NCI-H146 (cell line): Measurements from ENCODE around the gene NFIX.
A peak's percentile ranks its signal among the peaks of the same experiment; 100 is the strongest.

Source experiments
- DNase-seq: peaks from one replicate; lab custom pipeline; 2025; lab: John Stamatoyannopoulos, UW

NFIX gene

GRCh38 chr19:12990853-12991252 is 4.4 kb upstream of the NFIX start:
- no peak for DNase-seq

- DNase-seq: no peak
These were observed 4.0 kb upstream of the NFIX start for GRCh38 chr19:12991296-12991695.

GRCh38 chr19:12992729-12993128 is 2.5 kb upstream of the NFIX start:
- DNase-seq: no peak

GRCh38 chr19:12993562-12993961 is 1.7 kb upstream of the NFIX start:
- DNase-seq: no peak

- no peak for DNase-seq
These were observed 526 bp downstream of the NFIX start for GRCh38 chr19:12995596-12996405.

GRCh38 chr19:12996406-12997094 is 1.3 kb downstream of the NFIX start:
- DNase-seq: no peak

- DNase-seq: no peak
These were observed 2.1 kb downstream of the NFIX start for GRCh38 chr19:12997179-12997966.

GRCh38 chr19:12997967-12998940 is 3.0 kb downstream of the NFIX start:
- no peak for DNase-seq

GRCh38 chr19:13001166-13001501 is 5.9 kb downstream of the NFIX start:
- no peak for DNase-seq

GRCh38 chr19:13001502-13002165 is 6.4 kb downstream of the NFIX start:
- no peak for DNase-seq

GRCh38 chr19:13002166-13002898 is 7.1 kb downstream of the NFIX start:
- no peak for DNase-seq

- no peak for DNase-seq
These were observed 7.8 kb downstream of the NFIX start for GRCh38 chr19:13003081-13003480.

GRCh38 chr19:13004273-13004672 is 9.0 kb downstream of the NFIX start:
- peak; percentile 17 for DNase-seq

- DNase-seq: no peak
These were observed 10.0 kb downstream of the NFIX start for GRCh38 chr19:13005253-13005652.

GRCh38 chr19:13005861-13006370 is 10.6 kb downstream of the NFIX start:
- no peak for DNase-seq

- no peak for DNase-seq
These were observed 11.4 kb downstream of the NFIX start for GRCh38 chr19:13006431-13007281.

GRCh38 chr19:13007292-13008045 is 12.2 kb downstream of the NFIX start:
- no peak for DNase-seq
